Esophagus (tissue), 2 donors: ENCODE results near the gene KRTAP10-5. TPM values are rescaled to one million over a fixed set of nuclear protein-coding genes. Genes with fewer than 3 reads are reported as not detected.
"Not testable (repeated sequence)": the region's sequence is repeated elsewhere in the genome, so short reads cannot be mapped to it uniquely, and the experiment has no call there.

Experiments used
- H3K27ac ChIP-seq, 2 donors: one replicate each; pipeline ENCODE4 v1.5.1; 2013; ENCODE audit warnings: low read depth in 2 of 2, mild to moderate bottlenecking in 2 of 2, inconsistent platforms in 1 of 2, low read length in 1 of 2, moderate library complexity in 1 of 2
- H3K27me3 ChIP-seq, 2 donors: one replicate each; pipeline ENCODE4 v1.6.1; 2013; ENCODE audit warnings: low read length in 2 of 2, control low read depth in 1 of 2, mild to moderate bottlenecking in 1 of 2; ENCODE audit not compliant: insufficient read depth in 2 of 2, control insufficient read depth in 1 of 2
- H3K36me3 ChIP-seq, 2 donors: one replicate each; pipeline ENCODE4 v1.6.1; 2013; ENCODE audit warnings: low read length in 1 of 2; ENCODE audit not compliant: control insufficient read depth in 2 of 2, insufficient read depth in 2 of 2
- H3K4me1 ChIP-seq, 2 donors: one replicate each; pipeline ENCODE4 v1.6.1; 2013; ENCODE audit warnings: low read length in 1 of 2; ENCODE audit not compliant: control insufficient read depth in 2 of 2, insufficient read depth in 2 of 2
- H3K4me3 ChIP-seq, 2 donors: one replicate each; pipeline ENCODE4 v1.5.1; 2013; ENCODE audit warnings: low read length in 2 of 2, mild to moderate bottlenecking in 2 of 2, low read depth in 1 of 2, moderate library complexity in 1 of 2
- H3K9me3 ChIP-seq, 2 donors: one replicate each; pipeline ENCODE4 v1.6.1; 2013; ENCODE audit warnings: mild to moderate bottlenecking in 2 of 2, low read depth in 1 of 2, low read length in 1 of 2, moderate library complexity in 1 of 2; ENCODE audit not compliant: control insufficient read depth in 2 of 2, insufficient read depth in 1 of 2
- WGBS, 2 donors: extraction: QIAGEN DNeasy Blood & Tissue Kit; methylation state at CpG; one replicate each; pipeline ENCODE4 v1.1.7; 2013; 5-methylcytosine and 5-hydroxymethylcytosine counted together
- polyA plus RNA-seq, 2 donors: library from polyadenylated mRNA; stranded (reverse); fragments of 200-250 nt; gene quantifications; one replicate each; pipeline ENCODE4 v1.2.3, GENCODE V29; 2013
- donor health status: healthy with polysubstance abuse.
- donor health status: Bipolar disorder and iron deficiency.

KRTAP10-5 gene
- polyA plus RNA-seq, 2 donors: not detected

DNA sequence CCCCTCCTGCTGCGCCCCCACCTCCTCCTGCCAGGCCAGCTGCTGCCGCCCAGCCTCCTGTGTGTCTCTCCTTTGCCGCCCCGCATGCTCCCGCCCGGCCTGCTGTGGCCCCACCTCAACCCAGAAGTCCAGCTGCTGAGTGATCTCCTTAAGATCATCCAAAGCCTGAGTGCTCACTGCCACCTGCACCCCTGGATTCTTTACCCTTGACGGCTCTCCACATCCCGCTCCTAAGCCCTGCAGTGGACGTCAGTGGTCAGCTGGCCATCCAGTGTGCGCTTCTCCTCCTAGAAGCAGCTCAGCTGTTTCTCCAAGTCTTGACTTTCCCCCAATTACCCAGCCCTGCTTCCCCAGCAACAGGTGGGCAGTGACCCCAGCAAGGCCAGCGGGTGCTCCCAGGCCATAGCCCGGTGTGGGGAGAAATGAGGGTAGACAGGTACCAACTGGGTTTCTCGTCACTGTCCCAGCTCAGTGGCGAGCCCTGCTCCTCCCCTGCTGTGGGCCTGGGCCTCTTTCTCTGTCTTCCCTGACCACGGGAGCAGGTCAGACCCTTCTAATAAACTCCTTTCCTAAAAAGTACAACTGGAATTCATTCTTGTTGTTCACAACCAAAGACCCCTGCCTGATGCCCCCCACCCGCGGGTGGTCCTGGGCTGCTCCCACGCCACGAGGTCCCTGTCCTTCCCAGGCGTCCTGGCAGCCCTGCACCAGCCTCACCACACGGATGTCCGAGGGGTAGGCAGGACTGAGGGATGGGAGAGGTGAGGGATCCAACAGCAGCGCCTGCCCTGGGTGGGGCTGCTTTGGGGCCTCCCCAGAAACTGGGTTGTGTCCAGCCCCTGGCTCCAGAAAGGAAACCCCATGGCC is 21.4 kb upstream of the KRTAP10-5 start:
- H3K9me3 ChIP-seq: no peaks in the 10 kb centered on the region
- no peak overlapping the region for H3K27ac ChIP-seq
- H3K4me3 ChIP-seq: no peak overlapping the region
- 70 to 82% methylated on average over 23 of the region's 23 CpGs for WGBS, 2 donors
- no peaks in the 10 kb centered on the region for H3K36me3 ChIP-seq
- no peaks in the 10 kb centered on the region for H3K27me3 ChIP-seq
- peaks cover 0 to 2% of the 10 kb centered on the region in 2 donors for H3K4me1 ChIP-seq

- WGBS, 2 donors: 50 to 59% methylated on average over 10 of the region's 10 CpGs
- not testable (repeated sequence) for H3K4me1 ChIP-seq, H3K4me3 ChIP-seq, H3K27ac ChIP-seq, H3K9me3 ChIP-seq, H3K27me3 ChIP-seq, H3K36me3 ChIP-seq
These were observed 20.7 kb upstream of the KRTAP10-5 start for GRCh38 chr21:44601091-44601490.

DNA sequence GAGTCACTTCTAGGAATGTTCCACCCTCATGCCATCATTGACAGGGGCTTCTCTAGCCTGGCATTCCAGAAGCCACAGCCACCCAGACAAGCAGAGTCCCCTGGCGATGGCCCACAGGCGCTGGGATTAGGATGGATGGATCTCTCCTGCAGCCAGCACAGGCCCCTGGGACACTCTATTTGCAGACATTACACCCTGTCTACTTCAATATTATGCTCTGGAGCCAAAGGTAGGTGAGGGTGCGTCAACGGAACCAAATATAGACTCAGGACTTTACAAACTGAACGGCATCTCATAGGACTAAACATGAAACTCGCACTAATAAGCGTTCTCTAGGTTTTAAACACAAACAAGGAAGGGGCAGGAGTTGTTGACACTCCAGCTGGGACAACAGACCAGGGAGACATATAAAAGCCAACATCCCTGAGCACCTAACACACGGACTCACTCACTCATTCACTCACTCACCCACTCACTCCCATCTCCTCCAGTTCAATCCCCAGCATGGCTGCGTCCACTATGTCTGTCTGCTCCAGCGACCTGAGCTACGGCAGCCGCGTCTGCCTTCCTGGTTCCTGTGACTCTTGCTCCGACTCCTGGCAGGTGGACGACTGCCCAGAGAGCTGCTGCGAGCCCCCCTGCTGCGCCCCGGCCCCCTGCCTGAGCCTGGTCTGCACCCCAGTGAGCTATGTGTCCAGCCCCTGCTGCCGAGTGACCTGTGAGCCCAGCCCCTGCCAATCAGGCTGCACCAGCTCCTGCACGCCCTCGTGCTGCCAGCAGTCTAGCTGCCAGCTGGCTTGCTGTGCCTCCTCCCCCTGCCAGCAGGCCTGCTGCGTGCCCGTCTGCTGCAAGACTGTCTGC is 19.9 kb upstream of the KRTAP10-5 start, which contains the start of gene KRTAP10-7:
Gene KRTAP10-7 (plus strand): TSS at position 480 of the 861 bp plus-strand sequence. CDS start 25 bp downstream, at position 505.
- not testable (repeated sequence) for H3K4me3 ChIP-seq
- 65 to 67% methylated on average over 21 to 23 of the region's 23 CpGs for WGBS, 2 donors

GRCh38 chr21:44599264-44600029 is 19.0 kb upstream of the KRTAP10-5 start:
- Histone ChIP-seq H3K9me3 (no peaks in the 10 kb centered on the region), H3K4me1 (peaks cover 0 to 2% of the 10 kb centered on the region in 2 donors), H3K27ac (no peak overlapping the region), H3K4me3 (no peak overlapping the region), H3K27me3 (no peaks in the 10 kb centered on the region), H3K36me3 (no peaks in the 10 kb centered on the region)
- 86% methylated on average over 8 of the region's 8 CpGs for WGBS, 2 donors

More for the DNA sequence above, 19.9 kb upstream of the KRTAP10-5 start, which contains the start of gene KRTAP10-7:
- H3K27me3 ChIP-seq, H3K36me3 ChIP-seq, H3K9me3 ChIP-seq, H3K4me1 ChIP-seq, H3K27ac ChIP-seq: not testable (repeated sequence)

DNA sequence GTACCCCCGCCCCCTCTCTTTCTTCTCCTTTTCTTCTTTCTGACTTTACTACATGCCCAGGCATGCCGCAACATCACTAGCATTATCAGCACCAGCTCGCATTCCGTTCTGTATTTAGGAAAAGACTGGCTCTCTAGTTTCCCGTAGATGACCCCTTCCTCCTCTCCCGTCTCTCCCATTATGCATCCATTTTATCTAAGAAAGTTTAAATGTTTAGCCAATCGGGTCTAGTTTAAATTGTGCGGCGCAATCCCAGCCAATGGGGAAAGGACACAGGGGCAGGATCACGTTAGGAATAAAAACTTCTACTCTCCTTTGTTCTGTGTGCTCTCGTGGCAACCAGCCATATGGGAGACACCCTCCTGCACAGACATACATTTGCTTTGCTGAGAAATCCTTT is 17.7 kb upstream of the KRTAP10-5 start:
- Histone ChIP-seq H3K27me3 (no peaks in the 10 kb centered on the region), H3K9me3 (no peaks in the 10 kb centered on the region), H3K36me3 (no peaks in the 10 kb centered on the region), H3K4me3 (no peak overlapping the region), H3K4me1 (peaks cover 0 to 2% of the 10 kb centered on the region in 2 donors), H3K27ac (no peak overlapping the region)
- 68 to 69% methylated on average over 11 of the region's 11 CpGs for WGBS, 2 donors

GRCh38 chr21:44596068-44596725 is 15.8 kb upstream of the KRTAP10-5 start:
- 69 to 72% methylated on average over 9 of the region's 9 CpGs for WGBS, 2 donors
- H3K27me3 ChIP-seq: no peaks in the 10 kb centered on the region
- H3K4me3 ChIP-seq: no peak overlapping the region
- peaks cover 0 to 11% of the 10 kb centered on the region in 2 donors for H3K4me1 ChIP-seq
- H3K9me3 ChIP-seq: no peaks in the 10 kb centered on the region
- no peaks in the 10 kb centered on the region for H3K36me3 ChIP-seq
- H3K27ac ChIP-seq: no peak overlapping the region

DNA sequence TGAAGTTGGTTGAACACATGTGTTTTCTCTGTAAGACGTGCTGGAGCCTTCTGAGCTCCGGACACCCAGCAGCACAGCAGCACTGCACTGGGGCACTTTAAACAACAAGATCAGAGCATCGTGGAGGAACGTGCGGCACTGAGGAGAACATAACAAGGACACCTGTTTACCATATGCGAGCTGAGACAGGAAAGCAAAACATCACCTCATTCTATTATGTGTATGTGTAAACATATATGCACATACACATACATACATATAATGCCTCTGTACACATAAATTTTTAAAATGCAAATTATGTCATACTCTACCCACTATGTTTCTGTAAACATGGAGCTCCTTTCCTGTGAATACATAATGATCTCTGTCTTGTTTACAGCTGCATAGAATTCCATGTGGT is 15.1 kb upstream of the KRTAP10-5 start:
- H3K36me3 ChIP-seq: no peaks in the 10 kb centered on the region
- no peaks in the 10 kb centered on the region for H3K9me3 ChIP-seq
- no peak overlapping the region for H3K4me3 ChIP-seq
- 70 to 72% methylated on average over 6 of the region's 6 CpGs for WGBS, 2 donors
- H3K4me1 ChIP-seq: peaks cover 0 to 9% of the 10 kb centered on the region in 2 donors
- H3K27ac ChIP-seq: no peak overlapping the region
- no peaks in the 10 kb centered on the region for H3K27me3 ChIP-seq

DNA sequence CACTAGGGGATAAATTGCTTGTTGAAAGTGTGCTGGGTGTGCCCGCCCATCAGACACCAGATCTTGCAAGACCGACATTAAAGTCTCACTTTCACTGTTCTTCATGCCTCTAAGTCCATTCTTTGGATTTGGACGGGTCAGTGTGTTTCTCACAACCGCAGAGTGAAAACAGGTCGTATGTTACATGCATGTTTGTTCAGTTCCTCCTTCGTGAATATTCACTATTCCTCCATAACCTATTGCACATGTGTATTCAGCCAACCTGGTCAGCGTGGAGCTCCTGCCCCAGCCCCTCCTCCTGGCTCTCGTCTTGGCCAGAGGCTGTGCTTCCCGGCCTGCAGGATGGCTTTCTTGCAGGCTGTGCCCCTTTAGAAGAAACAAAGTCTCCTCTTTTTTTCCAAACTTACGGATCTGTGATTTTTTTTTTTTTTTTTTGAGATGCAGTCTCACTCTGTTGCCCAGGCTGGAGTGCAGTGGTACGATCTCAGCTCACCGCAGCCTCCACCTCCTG is 14.1 kb upstream of the KRTAP10-5 start:
- Histone ChIP-seq H3K4me3 (no peak overlapping the region), H3K4me1 (peaks cover 0 to 9% of the 10 kb centered on the region in 2 donors), H3K27me3 (no peaks in the 10 kb centered on the region), H3K36me3 (no peaks in the 10 kb centered on the region), H3K9me3 (no peaks in the 10 kb centered on the region), H3K27ac (no peak overlapping the region)
- WGBS, 2 donors: 72 to 80% methylated on average over 12 of the region's 12 CpGs
